Stomach (tissue), 4 donors: Measurements from ENCODE around the gene KCNN3.
A peak's percentile ranks its signal among the peaks of the same experiment; 100 is the strongest.

Source experiments
- EP300 ChIP-seq: sonication (generic); formaldehyde crosslinking; IDR thresholded peaks from one replicate; pipeline ENCODE4 v1.6.1; 2017; ENCODE audit warnings: antibody characterized with exemption
- POLR2A ChIP-seq, 4 donors: fragments of 450-650 bp; IDR thresholded peaks; one replicate each; pipeline ENCODE4 v1.6.1; 2016; ENCODE audit warnings: antibody characterized with exemption in 4 of 4, control low read depth in 2 of 4, mild to moderate bottlenecking in 1 of 4, moderate library complexity in 1 of 4
- POLR2AphosphoS5 ChIP-seq, 3 donors: sonication (generic); formaldehyde crosslinking; IDR thresholded peaks; one replicate each; pipeline ENCODE4 v1.6.1; 2016; ENCODE audit warnings: antibody characterized with exemption in 3 of 3
- TF ChIP-seq, protein P1 (sequence below), 7 experiments: fragments of 450-650 bp in 4 of 7; fragments of 200-600 bp in 3 of 7; sonication (generic) in 3 of 7; IDR thresholded peaks; one replicate each; pipeline ENCODE4 v1.5.1; 2016 to 2019; ENCODE audit warnings: antibody characterized with exemption in 7 of 7, control low read depth in 2 of 7, mild to moderate bottlenecking in 1 of 7

DNA sequence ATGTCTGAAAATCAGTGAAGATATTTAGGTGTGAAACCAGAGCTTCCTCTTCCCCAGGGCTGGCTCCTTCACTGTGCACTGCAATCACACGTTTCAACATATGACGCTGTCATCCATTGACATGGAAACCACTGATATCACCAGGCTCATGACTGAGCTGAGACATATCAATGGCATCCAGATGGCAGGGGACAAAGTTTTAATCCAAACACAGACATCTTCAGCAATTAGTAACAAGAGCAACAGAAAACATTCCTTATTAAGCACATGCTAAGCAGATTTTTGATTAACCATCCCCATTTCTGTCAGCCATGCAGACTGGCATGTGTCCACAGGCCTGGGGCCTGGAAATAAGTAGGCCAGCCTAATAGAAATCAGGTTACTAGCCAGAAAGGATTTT is 154.1 kb downstream of the KCNN3 start:
- TF ChIP-seq POLR2A (IDR thresholded peaks at IDR 0.05) (no peak), EP300 (no peak), POLR2AphosphoS5 (IDR thresholded peaks at IDR 0.05) (peak in 1 of 3 donors; percentile 6)
- TF ChIP-seq, protein P1, sequence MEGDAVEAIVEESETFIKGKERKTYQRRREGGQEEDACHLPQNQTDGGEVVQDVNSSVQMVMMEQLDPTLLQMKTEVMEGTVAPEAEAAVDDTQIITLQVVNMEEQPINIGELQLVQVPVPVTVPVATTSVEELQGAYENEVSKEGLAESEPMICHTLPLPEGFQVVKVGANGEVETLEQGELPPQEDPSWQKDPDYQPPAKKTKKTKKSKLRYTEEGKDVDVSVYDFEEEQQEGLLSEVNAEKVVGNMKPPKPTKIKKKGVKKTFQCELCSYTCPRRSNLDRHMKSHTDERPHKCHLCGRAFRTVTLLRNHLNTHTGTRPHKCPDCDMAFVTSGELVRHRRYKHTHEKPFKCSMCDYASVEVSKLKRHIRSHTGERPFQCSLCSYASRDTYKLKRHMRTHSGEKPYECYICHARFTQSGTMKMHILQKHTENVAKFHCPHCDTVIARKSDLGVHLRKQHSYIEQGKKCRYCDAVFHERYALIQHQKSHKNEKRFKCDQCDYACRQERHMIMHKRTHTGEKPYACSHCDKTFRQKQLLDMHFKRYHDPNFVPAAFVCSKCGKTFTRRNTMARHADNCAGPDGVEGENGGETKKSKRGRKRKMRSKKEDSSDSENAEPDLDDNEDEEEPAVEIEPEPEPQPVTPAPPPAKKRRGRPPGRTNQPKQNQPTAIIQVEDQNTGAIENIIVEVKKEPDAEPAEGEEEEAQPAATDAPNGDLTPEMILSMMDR (IDR thresholded peaks at IDR 0.05), result no peak
